ENCODE results near the gene SPATA45.

SPATA45 gene

GRCh38 chr1:212847549-212847948 is at the start of gene SPATA45:
TSS of gene SPATA45 (minus strand) at chr1:212847649. CDS start at chr1:212836149, 11,500 bp downstream.
- H3K4me3 ChIP-seq (ENCODE audit: low read length) = no peak within 1 kb of the TSS
- TF ChIP-seq CTCF (conservative IDR thresholded peaks at IDR 0.05; ENCODE audit: low read length) = no peak
- no peak for DNase-seq (ENCODE audit: low read depth)

- no peak overlapping the region for H3K4me3 ChIP-seq (ENCODE audit: low read length)
- DNase-seq (ENCODE audit: low read depth) = no peak
- no peak for TF ChIP-seq CTCF (conservative IDR thresholded peaks at IDR 0.05; ENCODE audit: low read length)
Measured at GRCh38 chr1:212892108-212892507, 44.7 kb upstream of the SPATA45 start.

- no peak overlapping the region for H3K4me3 ChIP-seq (ENCODE audit: low read length)
- TF ChIP-seq CTCF (conservative IDR thresholded peaks at IDR 0.05; ENCODE audit: low read length) = no peak
- no peak for DNase-seq (ENCODE audit: low read depth)
Measured at GRCh38 chr1:212884592-212884991, 37.1 kb upstream of the SPATA45 start.

- no peak for TF ChIP-seq CTCF (conservative IDR thresholded peaks at IDR 0.05; ENCODE audit: low read length)
- no peak for DNase-seq (ENCODE audit: low read depth)
- H3K4me3 ChIP-seq (ENCODE audit: low read length) = no peak overlapping the region
Measured at GRCh38 chr1:212879947-212880690, 32.7 kb upstream of the SPATA45 start.

- TF ChIP-seq CTCF (conservative IDR thresholded peaks at IDR 0.05; ENCODE audit: low read length) = no peak
Measured at GRCh38 chr1:212878418-212878817, 31.0 kb upstream of the SPATA45 start.

GRCh38 chr1:212873518-212873917 is 26.1 kb upstream of the SPATA45 start:
- H3K4me3 ChIP-seq (ENCODE audit: low read length) = no peak overlapping the region
- no peak for DNase-seq (ENCODE audit: low read depth)
- TF ChIP-seq CTCF (conservative IDR thresholded peaks at IDR 0.05; ENCODE audit: low read length) = no peak

More at GRCh38 chr1:212878418-212878817, 31.0 kb upstream of the SPATA45 start:
- H3K4me3 ChIP-seq (ENCODE audit: low read length) = no peak overlapping the region
- DNase-seq (ENCODE audit: low read depth) = no peak

- no peak overlapping the region for H3K4me3 ChIP-seq (ENCODE audit: low read length)
- no peak for DNase-seq (ENCODE audit: low read depth)
- TF ChIP-seq CTCF (conservative IDR thresholded peaks at IDR 0.05; ENCODE audit: low read length) = no peak
Measured at GRCh38 chr1:212871976-212872375, 24.5 kb upstream of the SPATA45 start.
